NCI-H510A treated with DMSO at 0.1 percent for 48 hours (cell line): Measurements from ENCODE around the gene CFAP46.

Source experiments
- DNase-seq: peaks from one replicate; lab custom pipeline; 2025; lab: John Stamatoyannopoulos, UW

The CFAP46 gene

DNA sequence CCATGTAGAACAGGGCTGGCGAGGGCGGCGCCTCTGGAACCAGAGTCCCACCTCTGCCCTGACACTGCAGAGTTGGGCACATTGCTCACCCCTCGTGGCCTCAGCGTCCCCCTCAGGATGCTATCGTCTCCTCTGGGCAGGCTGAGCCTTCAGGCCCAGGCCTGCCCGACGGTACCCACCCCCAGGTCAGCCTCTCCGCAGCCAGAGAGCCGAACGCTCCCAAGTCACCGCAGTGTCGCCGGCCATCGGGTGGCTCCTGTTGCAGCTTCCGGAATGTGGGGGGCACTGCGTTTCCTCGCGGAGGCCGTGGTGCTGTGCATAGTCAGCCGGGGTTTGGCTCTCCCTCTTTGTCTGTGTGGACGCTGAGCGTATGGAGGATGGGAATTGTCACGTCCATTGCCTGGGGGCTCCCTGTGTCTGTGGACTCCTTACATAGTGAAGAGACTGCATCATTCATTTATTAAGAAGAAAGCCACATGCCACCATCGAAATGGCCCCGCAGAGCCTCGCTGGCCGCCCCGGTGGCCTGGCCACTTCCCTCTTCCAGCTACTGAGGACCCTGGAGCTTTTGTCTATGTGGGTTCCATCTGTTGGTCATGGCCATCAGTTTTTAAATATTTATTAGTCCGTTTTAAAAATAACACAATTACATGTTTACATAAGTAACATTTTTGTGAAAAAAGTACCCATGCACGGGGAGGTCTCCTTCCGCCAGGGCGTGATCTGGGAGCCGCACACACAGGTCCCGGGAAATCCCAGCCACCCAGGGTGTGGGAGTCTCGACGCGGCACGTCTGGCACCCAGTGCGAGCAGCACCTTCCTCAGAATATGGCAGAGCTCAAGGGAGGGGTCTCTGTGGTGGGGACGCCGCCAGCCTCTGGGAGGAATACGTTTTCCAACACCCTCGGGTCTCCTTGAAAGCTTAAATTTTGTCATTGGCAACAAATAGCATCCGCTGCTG lies 172.0 kb downstream of the CFAP46 start:
- DNase-seq, result no peak

DNA sequence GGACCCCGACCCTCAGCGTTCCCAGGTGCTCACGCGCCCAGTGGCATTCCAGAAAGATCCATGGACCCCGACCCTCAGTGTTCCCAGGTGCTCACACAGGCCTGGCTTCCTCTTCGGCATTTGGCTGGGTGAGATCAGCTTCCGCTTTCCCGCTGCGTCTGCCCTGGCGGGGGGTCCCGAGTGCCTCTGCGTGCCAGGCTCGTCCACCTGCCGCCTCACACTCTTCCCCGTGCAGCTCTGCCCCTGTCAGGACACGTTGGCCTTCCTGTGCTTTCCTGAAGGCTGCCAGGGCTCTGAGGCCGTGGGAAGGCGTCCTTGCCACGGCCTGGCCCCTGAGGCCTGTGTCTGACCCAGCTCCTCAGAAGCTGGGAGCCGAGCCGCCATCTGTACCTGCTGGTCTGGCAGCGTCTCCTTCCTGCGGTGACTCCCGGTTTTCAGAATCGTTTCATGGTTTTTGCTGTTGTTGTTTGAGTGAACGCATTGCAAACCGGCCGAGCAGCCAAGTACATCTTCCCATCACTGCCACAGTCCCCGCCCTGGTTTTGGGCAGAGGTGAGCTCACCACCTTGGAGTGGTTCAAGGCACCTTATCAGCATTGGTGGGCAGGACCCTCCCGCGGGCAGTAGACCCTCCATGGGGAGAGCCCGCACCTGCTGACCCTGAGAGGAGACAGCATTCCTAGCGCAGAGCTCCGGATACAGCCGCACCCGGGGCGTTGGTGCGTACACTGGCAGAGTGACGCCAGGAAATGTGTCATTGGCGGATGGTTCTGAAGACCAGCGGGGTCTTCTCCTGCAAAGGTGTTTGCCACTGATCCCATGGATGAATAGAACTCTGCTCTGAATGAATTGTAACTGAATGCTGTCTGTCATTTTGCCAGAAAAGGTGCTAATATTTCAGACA lies 173.8 kb downstream of the CFAP46 start:
- DNase-seq, result no peak

DNA sequence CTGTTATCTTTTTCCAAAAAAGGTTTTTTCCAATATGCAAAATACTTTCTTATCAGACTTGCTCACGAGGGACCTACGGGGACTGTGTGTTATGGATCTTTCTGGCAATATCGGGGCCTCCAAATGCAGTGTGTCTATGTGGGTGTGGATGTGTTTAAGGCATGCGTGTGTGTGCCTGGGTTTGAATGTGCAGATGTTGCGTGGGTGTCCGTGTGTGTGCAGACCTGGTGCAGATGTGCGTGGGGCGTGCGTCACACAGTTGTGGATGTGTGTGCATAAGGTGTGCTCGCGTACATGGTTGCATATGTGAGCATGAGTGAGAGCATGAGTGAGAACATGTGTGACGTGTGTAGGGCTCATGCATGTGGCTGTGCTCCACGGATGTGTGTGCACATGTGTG lies 176.1 kb downstream of the CFAP46 start:
- DNase-seq, result no peak

DNA sequence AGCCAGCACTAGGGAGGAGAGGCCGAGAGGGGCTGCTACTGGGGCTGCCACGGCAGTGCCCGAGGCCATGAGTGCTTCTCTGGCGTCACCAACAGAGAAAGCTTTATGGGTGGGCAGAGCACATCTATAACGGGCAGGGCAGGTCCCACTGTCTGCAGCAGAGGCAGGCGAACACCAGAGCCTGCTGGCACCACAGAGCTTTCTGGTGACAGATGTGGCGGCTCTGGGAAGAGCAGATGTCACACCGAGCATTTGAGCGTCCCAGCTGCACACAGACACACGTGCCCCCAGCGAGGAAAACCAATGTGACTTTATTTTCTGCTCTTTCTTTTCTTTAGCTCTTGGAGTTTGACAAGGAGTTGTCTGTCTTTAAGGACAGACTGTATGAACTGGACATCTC lies 176.9 kb downstream of the CFAP46 start:
- DNase-seq, result no peak

DNA sequence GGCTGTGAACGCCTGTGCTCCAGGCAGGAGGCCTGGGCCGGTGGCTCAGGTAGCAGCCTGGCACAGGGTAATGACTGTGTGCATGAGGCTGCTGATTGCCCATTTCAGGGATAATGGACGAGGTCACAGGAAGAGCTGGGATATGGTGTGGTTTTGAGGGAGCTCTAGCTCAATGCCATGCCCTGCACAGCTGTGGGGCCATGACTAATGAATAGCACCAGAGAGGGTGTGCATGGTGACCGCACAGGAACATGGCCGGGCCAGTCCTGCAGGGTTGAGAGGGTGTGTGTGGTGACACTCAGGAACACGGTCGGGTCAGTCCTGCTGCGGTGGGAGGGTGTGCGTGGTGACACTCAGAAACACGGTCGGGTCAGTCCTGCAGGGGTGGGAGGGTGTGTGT lies 178.3 kb downstream of the CFAP46 start:
- no peak for DNase-seq

DNA sequence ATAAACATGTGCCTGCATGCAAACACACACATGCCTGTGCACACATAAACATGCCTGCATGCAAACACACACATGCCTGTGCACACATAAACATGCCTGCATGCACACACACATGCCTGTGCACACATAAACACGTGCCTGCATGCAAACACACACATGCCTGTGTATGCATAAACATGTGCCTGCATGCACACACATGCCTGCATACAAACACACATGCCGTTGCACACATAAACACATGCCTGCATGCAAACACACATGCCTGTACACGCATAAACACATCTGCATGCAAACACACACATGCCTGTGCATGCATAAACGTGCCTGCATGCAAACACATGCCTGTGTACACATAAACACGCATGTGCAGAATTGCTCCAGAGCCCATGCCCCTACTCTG lies 178.8 kb downstream of the CFAP46 start:
- DNase-seq, result no peak

DNA sequence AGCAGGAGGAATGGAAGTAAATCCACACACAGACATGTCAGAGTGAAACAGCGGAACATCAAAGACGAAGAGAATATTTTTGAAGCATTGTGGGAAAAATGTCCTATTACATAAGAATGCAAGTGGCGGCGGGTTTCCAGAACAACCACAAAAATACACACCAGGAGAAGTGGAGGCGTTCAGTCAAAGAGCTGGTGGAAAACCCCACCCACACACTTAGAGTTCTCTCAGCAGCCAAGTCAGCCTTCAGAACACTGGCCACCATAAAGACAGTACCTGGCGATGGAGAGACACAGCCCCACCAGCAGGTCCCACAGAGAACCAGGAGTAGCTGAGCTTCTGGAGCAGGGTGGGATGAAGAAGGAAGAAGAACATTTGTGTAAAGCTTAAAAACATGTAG lies 180.1 kb downstream of the CFAP46 start:
- DNase-seq, result no peak

DNA sequence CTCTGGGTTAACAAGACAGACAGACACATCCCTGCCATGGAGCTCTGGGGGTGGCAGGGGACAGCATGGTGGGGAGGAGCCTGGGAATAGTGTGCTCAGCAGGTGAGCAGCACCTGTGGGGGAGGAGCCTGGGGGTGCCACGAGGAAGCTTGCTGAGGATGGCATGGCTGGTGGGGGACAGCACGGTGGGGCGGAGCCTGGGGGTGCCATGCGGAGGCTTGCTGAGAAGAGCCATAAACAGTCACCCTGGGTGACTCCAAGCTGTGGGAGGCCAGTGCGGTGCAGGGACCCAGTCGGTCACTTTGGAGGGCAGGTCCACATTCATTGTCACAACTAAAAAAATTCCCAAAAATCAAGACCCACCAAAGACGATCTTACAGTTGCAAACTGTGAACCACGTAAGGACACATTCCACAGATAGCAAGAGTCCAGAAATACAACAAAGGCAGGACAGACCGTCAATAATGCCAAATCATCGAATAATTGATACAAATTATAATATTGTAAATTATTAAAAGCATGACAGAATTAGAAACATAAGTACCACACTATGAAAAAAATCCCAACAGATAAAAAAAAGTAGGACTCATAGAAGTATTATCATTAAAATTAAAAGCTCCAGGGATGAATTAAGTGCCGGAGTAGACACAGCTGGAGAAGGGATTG lies 180.8 kb downstream of the CFAP46 start:
- DNase-seq, result no peak

DNA sequence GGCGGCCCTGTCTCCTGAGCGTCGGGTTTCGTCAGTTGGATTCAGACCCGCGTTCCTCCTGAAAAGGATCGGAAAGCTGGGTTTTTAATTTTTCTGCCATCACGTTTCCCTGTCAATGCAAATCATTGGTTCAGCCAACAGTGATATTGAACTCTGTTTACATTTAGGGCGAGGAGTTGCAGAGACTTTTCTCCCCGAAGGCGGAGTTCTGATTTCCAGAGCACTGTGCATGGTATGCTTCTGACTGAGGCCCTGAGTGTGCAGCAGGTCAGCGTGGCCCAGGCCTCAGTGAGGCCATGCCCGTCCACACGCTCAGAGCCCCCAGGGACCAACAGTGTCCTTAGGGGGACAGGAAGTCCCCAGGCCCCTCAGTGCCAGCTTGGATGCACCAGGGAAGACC lies 183.5 kb downstream of the CFAP46 start:
- no peak for DNase-seq
